Endometrial microvascular endothelial cells (primary cell): Measurements from ENCODE around the gene MTREX. TPM values are rescaled to one million over a fixed set of nuclear protein-coding genes. Genes with fewer than 3 reads are reported as not detected.
"Not testable (repeated sequence)": the region's sequence is repeated elsewhere in the genome, so short reads cannot be mapped to it uniquely, and the experiment has no call there.

Source experiments
- in situ Hi-C: cut with HindIII; loops from 2 replicates; pipeline ENCODE4 v1.10.0; 2017; ENCODE audit warnings: low sequenced_read_pairs, low pct_unique_long_range_greater_than_20kb; ENCODE audit errors: inconsistent ontology term
- total RNA-seq: library from RNA; depleted of rRNA; stranded (reverse); fragments of >200 nt; gene quantifications from one replicate; pipeline ENCODE4 v1.2.3, GENCODE V29; 2015; ENCODE audit errors: inconsistent ontology term

MTREX gene
- 85.1 TPM for total RNA-seq

- in situ Hi-C loops, result no loop called here
Measured at GRCh38 chr5:55307383-55308253, at the start of gene MTREX, which contains the start of gene DHX29. TSS of gene MTREX (plus strand) at chr5:55307989. CDS start at chr5:55308014, 25 bp downstream. TSS of gene DHX29 (minus strand) at chr5:55307694. CDS start at chr5:55307573, 121 bp downstream.

- in situ Hi-C loops, result no loop called here
Measured at GRCh38 chr5:55258339-55258738, 49.5 kb upstream of the MTREX start.

GRCh38 chr5:55276771-55277170, 31.0 kb upstream of the MTREX start:
- in situ Hi-C loops, result no loop called here

GRCh38 chr5:55278778-55279177, 29.0 kb upstream of the MTREX start:
- in situ Hi-C loops, result no loop called here

- in situ Hi-C loops, result no loop called here
Measured at GRCh38 chr5:55286411-55286933, 21.3 kb upstream of the MTREX start.

- in situ Hi-C loops, result no loop called here
Measured at GRCh38 chr5:55289808-55290207, 18.0 kb upstream of the MTREX start.

- in situ Hi-C loops, result no loop called here
Measured at GRCh38 chr5:55290991-55291390, 16.8 kb upstream of the MTREX start.

- in situ Hi-C loops, result no loop called here
Measured at GRCh38 chr5:55294935-55295334, 12.9 kb upstream of the MTREX start.

- in situ Hi-C loops, result no loop called here
Measured at GRCh38 chr5:55300890-55301289, 6.9 kb upstream of the MTREX start.

- in situ Hi-C loops, result no loop called here
Measured at GRCh38 chr5:55303238-55303690, 4.5 kb upstream of the MTREX start.

GRCh38 chr5:55304584-55304983, 3.2 kb upstream of the MTREX start:
- in situ Hi-C loops, result no loop called here

GRCh38 chr5:55305345-55305744, 2.4 kb upstream of the MTREX start:
- in situ Hi-C loops, result no loop called here

- in situ Hi-C loops, result no loop called here
Measured at GRCh38 chr5:55306641-55307382, 977 bp upstream of the MTREX start.

- in situ Hi-C loops, result no loop called here
Measured at GRCh38 chr5:55308254-55308836, 556 bp downstream of the MTREX start.

- in situ Hi-C loops, result no loop called here
Measured at GRCh38 chr5:55313870-55314617, 6.3 kb downstream of the MTREX start.

- in situ Hi-C loops, result no loop called here
Measured at GRCh38 chr5:55316289-55316688, 8.5 kb downstream of the MTREX start.

- in situ Hi-C loops, result no loop called here
Measured at GRCh38 chr5:55316837-55317236, 9.0 kb downstream of the MTREX start.

- in situ Hi-C loops, result not testable (repeated sequence)
Measured at GRCh38 chr5:55318237-55318636, 10.4 kb downstream of the MTREX start.

- in situ Hi-C loops, result no loop called here
Measured at GRCh38 chr5:55319491-55319890, 11.7 kb downstream of the MTREX start.
